Measurements from ENCODE around the gene LAMB3.

The LAMB3 gene

GRCh38 chr1:209601809-209602657 is 50.2 kb downstream of the LAMB3 start:
- no peak overlapping the region for H3K27ac ChIP-seq
- TF ChIP-seq ZFX (IDR thresholded peaks at IDR 0.05; ENCODE audit: borderline replicate concordance) (no peak), CTCF (IDR thresholded peaks at IDR 0.05) (peak; percentile 85)

GRCh38 chr1:209600541-209600940 is 51.7 kb downstream of the LAMB3 start:
- TF ChIP-seq CTCF (IDR thresholded peaks at IDR 0.05) (no peak), ZFX (IDR thresholded peaks at IDR 0.05; ENCODE audit: borderline replicate concordance) (no peak)
- no peak overlapping the region for H3K27ac ChIP-seq

GRCh38 chr1:209598227-209598626 is 54.0 kb downstream of the LAMB3 start:
- no peak for TF ChIP-seq CTCF (IDR thresholded peaks at IDR 0.05)
- no peak for TF ChIP-seq ZFX (IDR thresholded peaks at IDR 0.05; ENCODE audit: borderline replicate concordance)
- no peak overlapping the region for H3K27ac ChIP-seq

GRCh38 chr1:209597499-209597898 is 54.7 kb downstream of the LAMB3 start:
- no peak overlapping the region for H3K27ac ChIP-seq

GRCh38 chr1:209595599-209596285 is 56.5 kb downstream of the LAMB3 start:
- no peak overlapping the region for H3K27ac ChIP-seq
- no peak for TF ChIP-seq CTCF (IDR thresholded peaks at IDR 0.05)
- TF ChIP-seq ZFX (IDR thresholded peaks at IDR 0.05; ENCODE audit: borderline replicate concordance): no peak

More at GRCh38 chr1:209597499-209597898, 54.7 kb downstream of the LAMB3 start:
- TF ChIP-seq ZFX (IDR thresholded peaks at IDR 0.05; ENCODE audit: borderline replicate concordance) (no peak), CTCF (IDR thresholded peaks at IDR 0.05) (no peak)

GRCh38 chr1:209595028-209595427 is 57.2 kb downstream of the LAMB3 start:
- no peak overlapping the region for H3K27ac ChIP-seq
- TF ChIP-seq CTCF (IDR thresholded peaks at IDR 0.05) (no peak), ZFX (IDR thresholded peaks at IDR 0.05; ENCODE audit: borderline replicate concordance) (no peak)

- no peak overlapping the region for H3K27ac ChIP-seq
- TF ChIP-seq ZFX (IDR thresholded peaks at IDR 0.05; ENCODE audit: borderline replicate concordance): no peak
- no peak for TF ChIP-seq CTCF (IDR thresholded peaks at IDR 0.05)
These were observed 57.8 kb downstream of the LAMB3 start for GRCh38 chr1:209594440-209594839.

Data from 22Rv1 (cell line).